IMR-90 (cell line): ENCODE data around the gene CLEC2A. TPM values are rescaled to one million over a fixed set of nuclear protein-coding genes. Genes with fewer than 3 reads are reported as not detected.

Experiments used
- ATAC-seq: fragments of 200-7000 bp; cut with Tn5 transposase; 2 replicates; pipeline ENCODE4 v1.9.1; 2020; ENCODE audit warnings: low read depth, mild to moderate bottlenecking, moderate library complexity
- BruUV-seq: library from RNA; stranded (reverse); fragments of 400-500 nt; replicated peaks from 2 replicates; lab custom pipeline; 2021; lab: Mats Ljungman, UMichigan
- CTCF ChIA-PET: fragments of 300-600 bp; formaldehyde crosslinking; extraction: SDS; loops from one replicate; lab custom pipeline; 2021; ENCODE audit warnings: antibody characterized with exemption; lab: Yijun Ruan, JAX
- POLR2A ChIA-PET: fragments of 300-600 bp; sonication (Branson Sonifier 250); formaldehyde crosslinking; loops from one replicate; lab custom pipeline; 2022; ENCODE audit warnings: antibody characterized with exemption; ENCODE audit not compliant: unreplicated experiment; lab: Charles Lee
- DNase-seq: peaks from one replicate; pipeline ENCODE4 v3.0.0; 2013
- H2AFZ ChIP-seq: replicated peaks from 2 replicates; pipeline ENCODE3; 2013; ENCODE audit warnings: low read length, mild to moderate bottlenecking; ENCODE audit not compliant: poor library complexity
- H2AK5ac ChIP-seq: 2 replicates; pipeline ENCODE4 v1.6.1; 2013; ENCODE audit warnings: low read depth, low read length, inconsistent platforms
- H2AK9ac ChIP-seq: replicated peaks from 2 replicates; pipeline ENCODE3; 2013; ENCODE audit warnings: mild to moderate bottlenecking, low read depth, low read length, moderate library complexity; ENCODE audit not compliant: poor library complexity
- H2BK120ac ChIP-seq: 2 replicates; pipeline ENCODE4 v1.6.1; 2013; ENCODE audit warnings: low read depth, low read length, inconsistent platforms
- H2BK15ac ChIP-seq: 3 replicates; pipeline ENCODE4 v1.6.1; 2013; ENCODE audit warnings: low read depth, low read length, inconsistent platforms
- H2BK20ac ChIP-seq: 2 replicates; pipeline ENCODE4 v1.6.1; 2013; ENCODE audit warnings: low read depth, mild to moderate bottlenecking, inconsistent platforms, low read length, moderate library complexity
- H2BK5ac ChIP-seq: 2 replicates; pipeline ENCODE4 v1.6.1; 2013; ENCODE audit warnings: mild to moderate bottlenecking, low read depth, low read length, inconsistent platforms; ENCODE audit not compliant: poor library complexity, severe bottlenecking
- H3K14ac ChIP-seq: replicated peaks from 2 replicates; pipeline ENCODE4 v1.6.1; 2013; ENCODE audit warnings: low read depth, low read length, inconsistent platforms
- H3K18ac ChIP-seq: 2 replicates; pipeline ENCODE4 v1.6.1; 2013; ENCODE audit warnings: low read depth, low read length, control low read depth
- H3K23ac ChIP-seq: 2 replicates; pipeline ENCODE4 v1.6.1; 2013; ENCODE audit warnings: low read depth, low read length, inconsistent platforms
- H3K27ac ChIP-seq: 2 replicates; pipeline ENCODE4 v1.5.1; 2013; ENCODE audit warnings: mild to moderate bottlenecking, control low read depth, low read length; ENCODE audit not compliant: insufficient read depth
- H3K27me3 ChIP-seq: 2 replicates; pipeline ENCODE4 v1.6.1; 2013; ENCODE audit warnings: low read length; ENCODE audit not compliant: control insufficient read depth, insufficient read depth
- H3K36me3 ChIP-seq: 2 replicates; pipeline ENCODE4 v1.6.1; 2013; ENCODE audit warnings: low read length, mixed read lengths; ENCODE audit not compliant: control insufficient read depth, insufficient read depth
- H3K4ac ChIP-seq: 2 replicates; pipeline ENCODE4 v1.6.1; 2013; ENCODE audit warnings: low read depth, low read length, inconsistent platforms
- H3K4me1 ChIP-seq: 2 replicates; pipeline ENCODE4 v1.6.1; 2013; ENCODE audit warnings: low read length, mixed read lengths; ENCODE audit not compliant: control insufficient read depth, insufficient read depth
- H3K4me2 ChIP-seq: 2 replicates; pipeline ENCODE4 v1.6.1; 2013; ENCODE audit warnings: low read depth, mild to moderate bottlenecking, control low read depth, low read length, moderate library complexity
- H3K4me3 ChIP-seq: 2 replicates; pipeline ENCODE4 v1.5.1; 2013; ENCODE audit warnings: low read depth, mild to moderate bottlenecking, control low read depth, low read length, moderate library complexity; ENCODE audit not compliant: insufficient read depth
- H3K56ac ChIP-seq: 2 replicates; pipeline ENCODE4 v1.6.1; 2013; ENCODE audit warnings: low read length, inconsistent platforms; ENCODE audit not compliant: insufficient read depth; ENCODE audit errors: extremely low read depth
- H3K79me1 ChIP-seq, 2 experiments: 2 replicates each; pipeline ENCODE4 v1.6.1; 2013; ENCODE audit warnings: low read length in 2 of 2, inconsistent platforms in 1 of 2, low read depth in 1 of 2
- H3K9ac ChIP-seq: 2 replicates; pipeline ENCODE4 v1.6.1; 2013; ENCODE audit warnings: low read depth, low read length, control low read depth
- H3K9me1 ChIP-seq: 2 replicates; pipeline ENCODE4 v1.6.1; 2013; ENCODE audit warnings: low read length, inconsistent platforms; ENCODE audit not compliant: insufficient read depth
- H3K9me3 ChIP-seq: 2 replicates; pipeline ENCODE4 v1.6.1; 2013; ENCODE audit warnings: low read length; ENCODE audit not compliant: control insufficient read depth, insufficient read depth
- H4K20me1 ChIP-seq: 2 replicates; pipeline ENCODE4 v1.6.1; 2013; ENCODE audit warnings: low read length, inconsistent platforms; ENCODE audit not compliant: insufficient read depth
- H4K5ac ChIP-seq: 2 replicates; pipeline ENCODE4 v1.6.1; 2013; ENCODE audit warnings: mild to moderate bottlenecking, low read depth, low read length, control low read depth
- H4K8ac ChIP-seq, 2 experiments: 2 replicates each; pipeline ENCODE4 v1.6.1; 2013; ENCODE audit warnings: low read depth in 2 of 2, low read length in 2 of 2, control low read depth in 1 of 2, inconsistent platforms in 1 of 2
- H4K91ac ChIP-seq: 2 replicates; pipeline ENCODE4 v1.6.1; 2013; ENCODE audit warnings: low read depth, low read length, inconsistent platforms; ENCODE audit not compliant: insufficient read depth
- BHLHE40 ChIP-seq: fragments of 150-350 bp; IDR thresholded peaks from 2 replicates; pipeline ENCODE4 v1.6.1; 2016; ENCODE audit warnings: mild to moderate bottlenecking, low read depth, low read length
- CEBPB ChIP-seq: IDR thresholded peaks from 2 replicates; pipeline ENCODE4 v1.6.1; 2012; ENCODE audit warnings: low read depth, low read length, improper control_type of control experiment
- CHD1 ChIP-seq: IDR thresholded peaks from 2 replicates; pipeline ENCODE4 v1.6.1; 2012; ENCODE audit warnings: low read depth, low read length, improper control_type of control experiment
- CTCF ChIP-seq: conservative IDR thresholded peaks from 2 replicates; pipeline ENCODE4 v1.5.1; 2012; ENCODE audit warnings: mild to moderate bottlenecking, low read depth, low read length, improper control_type of control experiment
- ELK1 ChIP-seq: fragments of 150-350 bp; IDR thresholded peaks from 2 replicates; pipeline ENCODE4 v1.6.1; 2016; ENCODE audit warnings: low read depth, mild to moderate bottlenecking, low read length, moderate library complexity, borderline replicate concordance
- FOS ChIP-seq: fragments of 150-350 bp; IDR thresholded peaks from 2 replicates; pipeline ENCODE4 v1.6.1; 2016; ENCODE audit warnings: low read depth, low read length
- MAFK ChIP-seq: IDR thresholded peaks from 2 replicates; pipeline ENCODE4 v1.6.1; 2012; ENCODE audit warnings: low read depth, low read length, improper control_type of control experiment
- MAZ ChIP-seq: IDR thresholded peaks from 2 replicates; pipeline ENCODE4 v1.6.1; 2012; ENCODE audit warnings: low read depth, mild to moderate bottlenecking, low read length, improper control_type of control experiment, moderate library complexity, borderline replicate concordance
- MXI1 ChIP-seq: IDR thresholded peaks from 2 replicates; pipeline ENCODE4 v1.6.1; 2012; ENCODE audit warnings: low read depth, mild to moderate bottlenecking, low read length, moderate library complexity, borderline replicate concordance
- NFE2L2 ChIP-seq: fragments of 150-350 bp; IDR thresholded peaks from 2 replicates; pipeline ENCODE4 v1.6.1; 2016; ENCODE audit warnings: low read depth, mild to moderate bottlenecking, low read length
- POLR2A ChIP-seq: IDR thresholded peaks from 2 replicates; pipeline ENCODE4 v1.6.1; 2012; ENCODE audit warnings: mild to moderate bottlenecking, low read depth, low read length
- RAD21 ChIP-seq: IDR thresholded peaks from 2 replicates; pipeline ENCODE4 v1.6.1; 2012; ENCODE audit warnings: low read length, improper control_type of control experiment
- RCOR1 ChIP-seq: IDR thresholded peaks from 2 replicates; pipeline ENCODE4 v1.6.1; 2012; ENCODE audit warnings: mild to moderate bottlenecking, low read length, improper control_type of control experiment; ENCODE audit not compliant: insufficient replicate concordance
- RFX5 ChIP-seq: IDR thresholded peaks from 2 replicates; pipeline ENCODE4 v1.8.0; 2012; ENCODE audit warnings: low read depth, mild to moderate bottlenecking, low read length, moderate library complexity
- SMC3 ChIP-seq: fragments of 150-350 bp; IDR thresholded peaks from 2 replicates; pipeline ENCODE4 v1.6.1; 2016; ENCODE audit warnings: low read depth, mild to moderate bottlenecking, antibody characterized with exemption, low read length, moderate library complexity
- dilution Hi-C: fragments of 300-500 bp; cut with HindIII; formaldehyde crosslinking; loops from one replicate; pipeline ENCODE4 v1.14.3; 2018; ENCODE audit warnings: low sequenced_read_pairs; ENCODE audit not compliant: unreplicated experiment
- in situ Hi-C: fragments of 300-500 bp; cut with MboI; formaldehyde crosslinking; loops from 3 replicates; pipeline ENCODE4 v1.14.3; 2019; ENCODE audit warnings: low sequenced_read_pairs, inconsistent platforms, mixed read lengths
- intact Hi-C: fragments of 100-400 bp; cut with micrococcal nuclease; formaldehyde crosslinking; loops from 2 replicates; pipeline ENCODE4 v1.10.0; 2022
- polyA plus RNA-seq, 3 experiments: library from polyadenylated mRNA; depleted of rRNA; stranded (reverse); fragments of >200 nt; gene quantifications; 2 replicates each; pipeline ENCODE4 v1.2.3, GENCODE V29; 2012; ENCODE audit warnings: low replicate concordance in 1 of 3
- total RNA-seq: library from RNA; depleted of rRNA; stranded (reverse); fragments of >200 nt; gene quantifications from 2 replicates; pipeline ENCODE4 v1.2.3, GENCODE V29; 2012
- TF ChIP-seq, protein P1 (sequence below): fragments of 150-350 bp; IDR thresholded peaks from 2 replicates; pipeline ENCODE4 v1.6.1; 2017; ENCODE audit warnings: mild to moderate bottlenecking, antibody characterized with exemption, low read length, low read depth

Gene CLEC2A
- total and polyA plus RNA-seq, 2 of the 4 experiments (the other 2 are of a cell fraction) = not detected

DNA sequence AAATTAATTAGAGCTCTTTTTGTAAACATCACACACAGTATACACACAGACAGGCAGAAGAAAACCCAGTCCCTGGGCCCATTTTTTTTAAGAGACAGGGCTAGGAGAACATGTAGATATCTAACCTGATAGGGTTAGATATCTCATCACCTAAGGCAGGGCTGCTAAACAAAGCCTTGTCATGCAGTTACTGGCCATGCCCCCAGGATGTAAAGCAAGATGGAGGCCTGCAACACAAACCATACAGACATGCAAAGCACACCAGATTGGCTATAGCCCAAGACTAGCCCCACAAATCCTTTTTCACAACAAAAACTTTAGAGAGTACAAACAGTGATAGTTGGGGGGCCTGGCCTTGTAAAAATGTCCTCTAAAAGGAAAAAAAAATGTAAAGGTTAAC lies 20.5 kb downstream of the CLEC2A start:
- BruUV-seq = no TSS peak
- H2BK20ac ChIP-seq = no peak overlapping the region
- H2AK5ac ChIP-seq = no peak overlapping the region
- H4K8ac ChIP-seq = no peak overlapping the region
- H4K91ac ChIP-seq = no peak overlapping the region
- TF ChIP-seq MAFK (no peak), RCOR1 (no peak), RFX5 (no peak), BHLHE40 (no peak), FOS (no peak), SMC3 (no peak), RAD21 (no peak), CHD1 (no peak), CEBPB (no peak), CTCF (no peak), ELK1 (no peak), NFE2L2 (no peak), POLR2A (no peak), MXI1 (no peak), MAZ (no peak)
- TF ChIP-seq, protein P1, sequence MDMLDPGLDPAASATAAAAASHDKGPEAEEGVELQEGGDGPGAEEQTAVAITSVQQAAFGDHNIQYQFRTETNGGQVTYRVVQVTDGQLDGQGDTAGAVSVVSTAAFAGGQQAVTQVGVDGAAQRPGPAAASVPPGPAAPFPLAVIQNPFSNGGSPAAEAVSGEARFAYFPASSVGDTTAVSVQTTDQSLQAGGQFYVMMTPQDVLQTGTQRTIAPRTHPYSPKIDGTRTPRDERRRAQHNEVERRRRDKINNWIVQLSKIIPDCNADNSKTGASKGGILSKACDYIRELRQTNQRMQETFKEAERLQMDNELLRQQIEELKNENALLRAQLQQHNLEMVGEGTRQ = no peak
- ChIA-PET CTCF (no interaction called here), POLR2A (no interaction called here)
- no peaks in the 10 kb centered on the region for H3K79me1 ChIP-seq
- no peak overlapping the region for H2BK120ac ChIP-seq
- intact Hi-C loops = no loop called here
- H2AK9ac ChIP-seq = no peak overlapping the region
- H3K27ac ChIP-seq = no peak overlapping the region
- no peak overlapping the region for H3K4ac ChIP-seq
- in situ Hi-C loops = no loop called here
- no peak overlapping the region for H2BK15ac ChIP-seq
- H3K4me1 ChIP-seq = no peaks in the 10 kb centered on the region
- H3K27me3 ChIP-seq = no peaks in the 10 kb centered on the region
- DNase-seq (no peak), ATAC-seq (no peak)
- H3K18ac ChIP-seq = no peak overlapping the region
- dilution Hi-C loops = no loop called here
- no peak overlapping the region for H4K5ac ChIP-seq
- no peak overlapping the region for H2BK5ac ChIP-seq
- peaks cover 13% of the 10 kb centered on the region for H3K9me3 ChIP-seq
- no peak overlapping the region for H3K56ac ChIP-seq
- H3K36me3 ChIP-seq = no peaks in the 10 kb centered on the region
- no peak overlapping the region for H3K4me3 ChIP-seq
- no peaks in the 10 kb centered on the region for H4K20me1 ChIP-seq
- H2AFZ ChIP-seq = no peak overlapping the region
- H3K9ac ChIP-seq = no peak overlapping the region
- no peaks in the 10 kb centered on the region for H3K9me1 ChIP-seq
- no peak overlapping the region for H3K4me2 ChIP-seq
- H3K23ac ChIP-seq = no peak overlapping the region
- no peak overlapping the region for H3K14ac ChIP-seq
